ENCODE data around the gene AMN.

AMN gene

GRCh38 chr14:102969901-102970300 lies 47.4 kb downstream of the AMN start:
- DNase-seq, result no peak

GRCh38 chr14:102970496-102970895 lies 48.0 kb downstream of the AMN start:
- no peak for DNase-seq

GRCh38 chr14:102971314-102971713 lies 48.9 kb downstream of the AMN start:
- DNase-seq, result no peak

- no peak for DNase-seq
Observed at GRCh38 chr14:102971836-102972606, 49.6 kb downstream of the AMN start.

- DNase-seq, result no peak
Observed at GRCh38 chr14:102973706-102974285, 51.3 kb downstream of the AMN start.

GRCh38 chr14:102975662-102976061 lies 53.2 kb downstream of the AMN start:
- no peak for DNase-seq

- DNase-seq, result no peak
Observed at GRCh38 chr14:102977475-102977874, 55.0 kb downstream of the AMN start.

GRCh38 chr14:102979406-102979805 lies 56.9 kb downstream of the AMN start:
- DNase-seq, result no peak

- no peak for DNase-seq
Observed at GRCh38 chr14:102980409-102980810, 57.9 kb downstream of the AMN start.
